Stimulated activated CD8-positive, alpha-beta memory T cell treated with anti-CD3 and anti-CD28 coated beads, Interleukin-15, amount 100 ng/mL, for 48 hours (primary cell): Measurements from ENCODE around the gene KIF3C.
"Not testable (repeated sequence)": the region's sequence is repeated elsewhere in the genome, so short reads cannot be mapped to it uniquely, and the experiment has no call there.

ENCODE experiments used
- DNase-seq, 2 donors: peaks; one replicate each; pipeline ENCODE4 v3.0.0-alpha.2; 2020; ENCODE audit warnings: low read depth in 2 of 2

The KIF3C gene

GRCh38 chr2:25915944-25916772 lies 66.1 kb downstream of the KIF3C start:
- peak; percentile 21 to 34 for DNase-seq

DNA sequence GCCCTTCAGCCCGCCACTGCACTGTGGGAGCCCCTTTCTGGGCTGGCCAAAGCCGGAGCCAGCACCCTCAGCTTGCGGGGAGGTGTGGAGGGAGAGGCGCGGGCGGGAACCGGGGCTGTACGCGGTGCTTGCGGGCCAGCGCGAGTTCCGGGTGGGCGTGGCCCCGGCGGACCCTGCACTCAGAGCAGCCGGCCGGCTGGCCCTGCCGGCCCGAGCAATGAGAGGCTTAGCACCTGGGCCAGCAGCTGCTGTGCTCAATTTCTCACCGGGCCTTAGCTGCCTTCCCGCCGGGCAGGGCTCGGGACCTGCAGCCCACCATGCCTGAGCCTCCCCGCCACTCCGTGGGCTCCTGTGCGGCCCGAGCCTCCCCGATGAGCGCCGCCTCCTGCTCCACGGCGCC lies 66.9 kb downstream of the KIF3C start:
- not testable (repeated sequence) for DNase-seq

- DNase-seq = not testable (repeated sequence)
These were observed 68.7 kb downstream of the KIF3C start for GRCh38 chr2:25913696-25913973.

DNA sequence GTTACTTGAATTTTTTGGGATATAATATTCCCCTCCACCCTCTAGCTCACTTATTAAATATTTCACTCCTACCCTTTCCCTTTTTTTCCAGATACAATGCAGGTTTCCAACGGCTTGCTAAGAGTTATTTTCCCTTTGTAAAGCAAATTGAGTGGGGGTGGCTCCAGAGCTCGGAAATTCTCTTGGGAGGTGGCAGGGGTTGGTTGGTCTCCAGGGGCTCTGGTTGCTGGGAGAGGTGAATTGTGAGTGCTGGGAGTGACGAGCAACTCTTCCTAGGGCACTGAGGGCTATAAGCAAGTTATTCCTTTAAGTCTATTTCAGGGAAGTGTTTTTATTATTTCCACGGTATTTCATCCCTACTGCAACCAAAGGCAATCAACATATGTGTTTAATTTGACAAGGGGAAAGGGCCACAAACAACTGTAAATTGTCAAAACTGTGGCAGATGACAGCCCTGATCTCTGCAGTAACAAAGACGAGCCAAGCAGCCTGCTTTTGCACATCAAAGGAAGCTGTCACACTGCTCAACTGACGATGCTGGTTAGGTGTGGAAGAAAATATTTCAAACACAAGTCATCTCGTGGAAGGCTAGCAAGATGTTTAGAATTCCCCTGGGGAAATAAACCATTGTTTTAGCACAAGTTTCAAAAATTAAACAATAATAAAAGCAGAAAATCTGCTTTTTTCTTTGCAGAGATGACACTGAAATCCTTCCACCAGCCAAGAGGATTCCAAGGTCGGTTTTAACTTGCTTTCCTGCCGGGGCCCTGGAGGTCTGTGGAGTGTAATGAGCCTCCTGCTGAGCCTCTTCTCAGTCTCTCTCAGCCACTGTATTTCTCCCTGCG lies 69.2 kb downstream of the KIF3C start:
- DNase-seq = no peak

- DNase-seq = not testable (repeated sequence)
These were observed 72.7 kb downstream of the KIF3C start for GRCh38 chr2:25909574-25909973.

GRCh38 chr2:25905126-25905525 lies 77.2 kb downstream of the KIF3C start:
- no peak for DNase-seq

- DNase-seq = no peak
These were observed 79.0 kb downstream of the KIF3C start for GRCh38 chr2:25903216-25903776.

DNA sequence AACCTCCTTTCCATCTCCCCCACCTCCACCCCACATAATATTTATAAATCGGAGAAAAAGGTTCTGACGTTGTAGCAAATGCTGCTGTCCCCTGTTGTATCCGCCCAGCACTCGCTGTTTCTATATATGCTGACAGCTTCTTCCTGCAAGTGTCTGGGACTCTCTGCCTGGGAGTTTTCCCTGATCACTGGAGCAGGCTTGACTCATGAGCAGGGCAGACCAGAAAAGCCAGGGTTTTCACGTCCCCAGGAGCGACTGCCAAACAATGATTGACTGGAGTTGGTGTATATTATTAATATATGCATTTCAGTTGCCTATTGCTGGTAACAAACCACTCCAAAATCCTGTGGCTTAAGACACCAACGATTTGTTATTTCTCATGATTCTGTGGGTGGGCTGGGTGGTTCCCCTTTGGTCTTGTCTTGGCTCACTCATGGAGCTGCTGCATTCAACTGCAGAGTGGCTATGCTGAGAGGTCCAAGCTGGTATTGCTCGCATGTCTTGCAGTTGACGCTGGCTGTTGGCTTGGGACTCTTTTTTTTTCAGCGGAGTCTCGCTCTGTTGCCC lies 82.8 kb downstream of the KIF3C start:
- DNase-seq = no peak

DNA sequence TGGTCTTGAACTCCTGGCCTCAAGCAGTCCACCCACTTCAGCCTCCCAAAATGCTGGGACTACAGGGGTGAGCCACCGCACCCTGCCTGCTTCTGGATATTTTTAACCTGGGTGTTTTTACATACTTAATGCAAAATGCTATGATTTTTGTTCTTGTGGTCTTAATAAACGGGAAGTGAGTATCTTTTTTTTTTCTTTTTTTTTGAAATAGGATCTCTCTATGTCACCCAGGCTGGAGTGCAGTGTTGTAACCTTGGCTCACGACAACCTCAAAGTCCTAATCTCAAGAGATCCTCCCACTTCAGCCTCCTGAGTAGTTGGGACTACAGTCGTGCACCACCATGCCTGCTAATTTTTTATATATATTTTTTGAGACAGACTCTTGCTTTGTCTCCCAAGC lies 84.8 kb downstream of the KIF3C start:
- DNase-seq = no peak

- not testable (repeated sequence) for DNase-seq
These were observed 86.0 kb downstream of the KIF3C start for GRCh38 chr2:25896308-25896707.

- no peak for DNase-seq
These were observed 86.7 kb downstream of the KIF3C start for GRCh38 chr2:25895610-25896009.

- DNase-seq = no peak
These were observed 87.3 kb downstream of the KIF3C start for GRCh38 chr2:25895018-25895417.

DNA sequence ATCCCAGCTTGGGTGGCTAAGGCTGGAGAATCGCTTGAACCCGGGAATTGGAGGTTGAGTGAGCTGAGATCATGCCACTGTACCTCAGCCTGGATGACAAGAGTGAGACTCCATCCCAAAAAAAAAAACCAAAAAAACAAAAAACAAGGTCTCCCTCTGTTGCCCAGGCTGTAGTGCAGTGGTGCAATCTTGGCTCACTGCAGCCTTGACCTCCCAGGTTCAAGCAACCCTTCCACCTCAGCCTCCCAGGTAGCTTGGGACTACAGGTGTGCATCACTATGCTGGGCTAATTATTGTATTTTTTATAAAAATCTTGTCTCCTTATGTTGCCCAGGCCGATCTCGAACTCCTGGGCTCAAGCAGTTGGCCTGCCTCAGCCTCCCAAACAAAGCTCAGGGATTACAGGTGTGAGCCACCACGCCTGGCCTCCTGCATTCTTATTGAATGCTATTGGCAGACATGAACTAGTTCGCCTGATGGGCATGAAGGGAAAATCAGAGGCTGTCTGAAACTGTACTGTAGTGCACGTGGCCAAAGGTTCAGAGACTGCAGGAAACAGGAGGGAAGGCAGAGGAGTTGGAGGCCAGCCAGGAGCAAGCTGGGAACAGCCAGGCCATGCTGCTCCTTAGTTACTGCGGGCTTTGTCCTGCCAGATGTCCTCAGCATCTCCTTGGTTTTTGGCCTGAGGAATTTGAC lies 88.0 kb downstream of the KIF3C start:
- DNase-seq = no peak

DNA sequence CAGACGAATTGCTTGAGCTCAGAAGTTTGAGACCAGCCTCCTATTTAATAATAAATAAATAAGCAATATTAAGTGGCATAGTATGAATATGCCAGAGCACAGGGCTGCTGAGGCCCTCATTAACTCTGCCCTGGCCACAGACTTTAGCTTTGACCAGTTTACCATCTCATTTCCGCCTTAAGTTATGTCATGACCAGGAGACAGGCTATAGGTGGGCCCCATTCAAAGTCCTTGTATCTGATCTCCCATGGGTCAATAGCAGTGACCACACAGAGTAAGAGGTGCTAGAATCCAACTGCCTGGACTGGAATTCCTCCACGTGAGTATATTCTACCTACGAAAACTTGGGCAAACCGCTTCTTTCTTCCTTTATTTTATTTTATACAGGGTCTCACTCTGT lies 90.6 kb downstream of the KIF3C start:
- DNase-seq = no peak

GRCh38 chr2:25887624-25888242 lies 94.6 kb downstream of the KIF3C start:
- DNase-seq = no peak

- DNase-seq = no peak
These were observed 96.4 kb downstream of the KIF3C start for GRCh38 chr2:25885933-25886332.

DNA sequence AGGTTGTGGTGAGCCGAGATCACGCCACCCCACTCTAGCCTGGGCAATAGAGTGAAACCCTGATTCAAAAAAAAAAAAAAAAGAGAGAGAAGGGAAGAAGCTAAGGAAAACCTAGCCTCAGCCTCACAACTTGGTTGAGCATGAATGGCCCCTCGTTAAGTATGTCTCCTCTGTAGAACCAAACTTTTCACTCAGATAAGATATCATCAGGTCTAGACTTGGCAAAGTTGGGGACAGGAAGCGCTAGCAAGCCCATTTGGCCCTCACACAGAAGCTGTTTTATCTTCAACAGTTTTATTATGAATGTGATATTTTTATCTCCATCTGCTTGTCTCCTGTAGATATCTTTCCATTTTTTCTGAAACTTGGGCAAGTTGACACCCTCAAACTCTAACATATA lies 100.5 kb downstream of the KIF3C start:
- DNase-seq = no peak

GRCh38 chr2:25879133-25879730 lies 103.1 kb downstream of the KIF3C start:
- DNase-seq = no peak

DNA sequence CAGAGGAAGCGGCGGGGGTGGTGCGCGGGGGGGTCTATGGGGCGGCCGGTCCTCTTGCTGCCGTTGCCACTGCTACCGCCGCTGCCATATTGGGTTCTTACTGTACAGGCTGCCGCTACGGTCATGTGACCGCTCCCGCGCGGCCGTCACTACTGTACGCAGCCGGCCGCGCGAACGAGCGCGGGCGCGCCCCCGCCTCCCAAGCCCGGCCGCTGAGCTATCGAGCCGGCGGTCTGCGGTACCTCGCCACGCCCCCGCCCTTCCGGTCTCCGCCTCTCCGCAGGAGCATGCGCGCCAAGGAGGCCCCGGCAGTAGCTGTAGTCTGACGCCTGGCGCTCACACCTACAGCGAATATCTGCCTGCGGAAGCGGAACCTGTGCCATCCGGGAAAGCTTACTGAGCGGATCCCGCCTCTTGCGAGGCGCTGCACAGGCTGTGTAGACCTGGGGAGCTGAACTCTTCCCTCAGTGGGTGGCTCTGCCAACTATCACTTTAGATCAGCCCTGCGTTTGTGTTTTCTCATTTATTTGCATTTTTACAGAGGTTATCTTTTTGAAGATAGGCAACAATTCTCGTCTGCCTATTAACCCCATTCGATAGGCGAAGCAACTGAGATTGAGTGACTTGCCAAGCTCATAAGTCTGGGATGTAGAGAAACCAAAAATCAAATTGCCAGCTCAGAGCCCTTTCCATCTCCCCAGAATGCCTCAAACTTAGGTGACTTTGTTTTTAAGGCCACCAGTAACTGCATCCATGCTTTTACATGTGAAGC lies 103.8 kb downstream of the KIF3C start, which contains the start of gene ASXL2:
TSS of gene ASXL2 (minus strand) at position 127 of the 772 bp plus-strand sequence. CDS start 265 bp downstream, outside the sequence.
- DNase-seq = peak; percentile 98
